ENCODE results near the gene TH.

DNA sequence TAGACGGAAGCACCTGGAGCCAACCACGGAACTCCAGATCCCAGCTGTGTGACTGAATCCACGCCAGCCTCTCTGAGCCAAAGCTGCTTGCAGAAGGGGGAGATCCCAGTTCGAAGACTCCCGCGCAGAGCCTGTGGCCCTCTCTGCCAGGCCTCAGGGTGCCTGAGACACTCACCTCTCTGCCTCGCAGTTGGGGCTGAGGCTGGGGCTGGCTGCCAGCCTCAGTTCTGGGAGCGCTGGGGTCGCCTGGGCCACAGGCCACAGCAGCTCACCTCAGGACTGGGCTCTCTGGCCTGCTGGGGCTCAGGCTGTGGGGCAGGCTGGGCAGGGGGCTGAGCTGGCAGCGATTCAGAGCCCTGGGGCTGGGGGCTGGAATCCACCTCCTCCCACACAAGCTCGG, 24.2 kb downstream of the TH start:
- TF ChIP-seq RAD51 (IDR thresholded peaks at IDR 0.05; ENCODE audit: borderline replicate concordance, low read depth) (no peak), NFRKB (IDR thresholded peaks at IDR 0.05; ENCODE audit: low read depth) (no peak), ZNF24 (IDR thresholded peaks at IDR 0.05) (no peak), NBN (IDR thresholded peaks at IDR 0.05; ENCODE audit: low read depth) (no peak), SIN3A (IDR thresholded peaks at IDR 0.05; ENCODE audit: borderline replicate concordance in 2 of 2, control insufficient read depth in 1 of 2, low read depth in 2 of 2, low read length in 2 of 2) (no peak), SETDB1 (IDR thresholded peaks at IDR 0.05; ENCODE audit: low read length) (no peak)
- TF ChIP-seq, protein P1, sequence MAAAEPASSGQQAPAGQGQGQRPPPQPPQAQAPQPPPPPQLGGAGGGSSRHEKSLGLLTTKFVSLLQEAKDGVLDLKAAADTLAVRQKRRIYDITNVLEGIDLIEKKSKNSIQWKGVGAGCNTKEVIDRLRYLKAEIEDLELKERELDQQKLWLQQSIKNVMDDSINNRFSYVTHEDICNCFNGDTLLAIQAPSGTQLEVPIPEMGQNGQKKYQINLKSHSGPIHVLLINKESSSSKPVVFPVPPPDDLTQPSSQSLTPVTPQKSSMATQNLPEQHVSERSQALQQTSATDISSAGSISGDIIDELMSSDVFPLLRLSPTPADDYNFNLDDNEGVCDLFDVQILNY (CRISPR knock-in tag; IDR thresholded peaks at IDR 0.05) = no peak
- TF ChIP-seq, protein P2, sequence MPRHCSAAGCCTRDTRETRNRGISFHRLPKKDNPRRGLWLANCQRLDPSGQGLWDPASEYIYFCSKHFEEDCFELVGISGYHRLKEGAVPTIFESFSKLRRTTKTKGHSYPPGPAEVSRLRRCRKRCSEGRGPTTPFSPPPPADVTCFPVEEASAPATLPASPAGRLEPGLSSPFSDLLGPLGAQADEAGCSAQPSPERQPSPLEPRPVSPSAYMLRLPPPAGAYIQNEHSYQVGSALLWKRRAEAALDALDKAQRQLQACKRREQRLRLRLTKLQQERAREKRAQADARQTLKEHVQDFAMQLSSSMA (CRISPR knock-in tag; IDR thresholded peaks at IDR 0.05) = no peak
- TF ChIP-seq, protein P3, sequence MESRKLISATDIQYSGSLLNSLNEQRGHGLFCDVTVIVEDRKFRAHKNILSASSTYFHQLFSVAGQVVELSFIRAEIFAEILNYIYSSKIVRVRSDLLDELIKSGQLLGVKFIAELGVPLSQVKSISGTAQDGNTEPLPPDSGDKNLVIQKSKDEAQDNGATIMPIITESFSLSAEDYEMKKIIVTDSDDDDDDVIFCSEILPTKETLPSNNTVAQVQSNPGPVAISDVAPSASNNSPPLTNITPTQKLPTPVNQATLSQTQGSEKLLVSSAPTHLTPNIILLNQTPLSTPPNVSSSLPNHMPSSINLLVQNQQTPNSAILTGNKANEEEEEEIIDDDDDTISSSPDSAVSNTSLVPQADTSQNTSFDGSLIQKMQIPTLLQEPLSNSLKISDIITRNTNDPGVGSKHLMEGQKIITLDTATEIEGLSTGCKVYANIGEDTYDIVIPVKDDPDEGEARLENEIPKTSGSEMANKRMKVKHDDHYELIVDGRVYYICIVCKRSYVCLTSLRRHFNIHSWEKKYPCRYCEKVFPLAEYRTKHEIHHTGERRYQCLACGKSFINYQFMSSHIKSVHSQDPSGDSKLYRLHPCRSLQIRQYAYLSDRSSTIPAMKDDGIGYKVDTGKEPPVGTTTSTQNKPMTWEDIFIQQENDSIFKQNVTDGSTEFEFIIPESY (CRISPR knock-in tag; IDR thresholded peaks at IDR 0.05) = no peak

Data from K562 (cell line).